ENCODE data around the gene CLCN7. TPM values are rescaled to one million over a fixed set of nuclear protein-coding genes. Genes with fewer than 3 reads are reported as not detected.

The CLCN7 gene
- total and polyA plus RNA-seq, 2 of the 13 experiments (the other 11 are each of a cell fraction or from before 2014, with no cell fraction given): 24.6 to 25.1 TPM

DNA sequence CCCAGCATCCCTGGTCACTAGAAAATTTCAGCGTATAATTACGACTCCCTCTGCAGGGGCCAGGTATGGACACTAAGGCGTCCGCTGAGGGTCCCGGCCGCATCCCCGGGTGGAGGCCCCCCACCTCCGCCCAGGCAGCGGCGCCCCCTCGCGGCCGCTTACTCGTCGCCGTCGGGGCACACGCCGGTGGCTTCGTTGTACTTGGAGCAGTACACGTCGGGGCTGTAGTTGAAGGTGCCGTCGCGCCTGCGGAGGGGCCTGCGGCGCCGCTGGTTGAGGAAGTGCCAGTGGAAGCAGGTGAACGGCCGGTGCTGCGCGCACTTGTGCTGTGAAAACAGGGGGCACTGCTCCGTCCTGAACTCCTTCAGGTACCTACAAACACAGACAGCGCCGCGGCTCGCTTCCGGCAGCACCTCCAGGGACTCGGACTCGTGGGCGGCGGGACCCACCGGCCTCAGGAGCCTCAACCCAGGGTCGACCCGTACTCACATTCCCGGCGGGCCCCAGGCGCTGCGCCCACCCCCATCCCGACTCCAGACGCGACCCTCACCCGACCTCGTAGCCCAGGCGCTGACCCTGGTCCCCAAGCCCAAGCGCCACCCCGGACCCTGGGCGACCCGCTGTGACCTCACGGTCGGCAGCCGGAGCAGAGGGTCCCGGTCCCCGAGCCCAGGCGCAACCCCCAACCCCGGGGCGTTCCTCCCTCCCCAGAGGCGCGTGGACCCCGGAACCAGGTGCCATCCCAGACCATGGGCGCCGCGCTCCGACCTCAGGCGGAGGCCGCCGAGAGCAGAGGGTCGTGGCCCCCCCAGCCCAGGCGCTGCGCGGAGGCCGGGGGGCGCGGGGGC, 60.9 kb downstream of the CLCN7 start (continued):
- TF ChIP-seq ZNF225 (CRISPR knock-in tag; IDR thresholded peaks at IDR 0.05) (no peak), ELF3 (CRISPR knock-in tag; IDR thresholded peaks at IDR 0.05) (0 out of 2 replicates have a peak, but pooled peaks have one; percentile 4), HMG20A (CRISPR knock-in tag; IDR thresholded peaks at IDR 0.05; ENCODE audit: borderline replicate concordance) (no peak), KDM5B (CRISPR knock-in tag; IDR thresholded peaks at IDR 0.05; ENCODE audit: borderline replicate concordance) (peak; percentile 63; the same call in 1 of the 2 replicates), TEAD3 (CRISPR knock-in tag; optimal IDR thresholded peaks at IDR 0.05; ENCODE audit: borderline replicate concordance) (no peak), ZNF235 (CRISPR knock-in tag; IDR thresholded peaks at IDR 0.05; ENCODE audit: borderline replicate concordance) (no peak), ARID2 (CRISPR knock-in tag; IDR thresholded peaks at IDR 0.05; ENCODE audit: borderline replicate concordance) (0 out of 2 replicates have a peak, but pooled peaks have one; percentile 35), TAF1 (CRISPR knock-in tag; IDR thresholded peaks at IDR 0.05) (peak; percentile 33), SIN3B (IDR thresholded peaks at IDR 0.05; ENCODE audit: low read length) (no peak), TOE1 (CRISPR knock-in tag; IDR thresholded peaks at IDR 0.05) (no peak), CHCHD3 (CRISPR knock-in tag; IDR thresholded peaks at IDR 0.05) (no peak), KDM5A (IDR thresholded peaks at IDR 0.05; ENCODE audit: borderline replicate concordance, low read length) (0 out of 2 replicates have a peak, but pooled peaks have one; percentile 19), ZNF777 (CRISPR knock-in tag; IDR thresholded peaks at IDR 0.05) (peak; percentile 100), YY1 (IDR thresholded peaks at IDR 0.05; ENCODE audit: insufficient read depth, insufficient replicate concordance, low read depth, low read length) (peak; percentile 32), CC2D1A (CRISPR knock-in tag; IDR thresholded peaks at IDR 0.05) (no peak), IRX3 (CRISPR knock-in tag; IDR thresholded peaks at IDR 0.05; ENCODE audit: borderline replicate concordance, low read depth) (0 out of 2 replicates have a peak, but pooled peaks have one; percentile 34), ZFX (CRISPR knock-in tag; IDR thresholded peaks at IDR 0.05; ENCODE audit: low read depth) (peak; percentile 26; the same call in 1 of the 2 replicates), SOX6 (IDR thresholded peaks at IDR 0.05) (no peak), SOX6 (CRISPR knock-in tag; IDR thresholded peaks at IDR 0.05) (peak; percentile 36)
- TF ChIP-seq, protein P1, sequence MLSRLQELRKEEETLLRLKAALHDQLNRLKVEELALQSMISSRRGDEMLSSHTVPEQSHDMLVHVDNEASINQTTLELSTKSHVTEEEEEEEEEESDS (CRISPR knock-in tag; IDR thresholded peaks at IDR 0.05; ENCODE audit: borderline replicate concordance): no peak
- TF ChIP-seq, protein P2, sequence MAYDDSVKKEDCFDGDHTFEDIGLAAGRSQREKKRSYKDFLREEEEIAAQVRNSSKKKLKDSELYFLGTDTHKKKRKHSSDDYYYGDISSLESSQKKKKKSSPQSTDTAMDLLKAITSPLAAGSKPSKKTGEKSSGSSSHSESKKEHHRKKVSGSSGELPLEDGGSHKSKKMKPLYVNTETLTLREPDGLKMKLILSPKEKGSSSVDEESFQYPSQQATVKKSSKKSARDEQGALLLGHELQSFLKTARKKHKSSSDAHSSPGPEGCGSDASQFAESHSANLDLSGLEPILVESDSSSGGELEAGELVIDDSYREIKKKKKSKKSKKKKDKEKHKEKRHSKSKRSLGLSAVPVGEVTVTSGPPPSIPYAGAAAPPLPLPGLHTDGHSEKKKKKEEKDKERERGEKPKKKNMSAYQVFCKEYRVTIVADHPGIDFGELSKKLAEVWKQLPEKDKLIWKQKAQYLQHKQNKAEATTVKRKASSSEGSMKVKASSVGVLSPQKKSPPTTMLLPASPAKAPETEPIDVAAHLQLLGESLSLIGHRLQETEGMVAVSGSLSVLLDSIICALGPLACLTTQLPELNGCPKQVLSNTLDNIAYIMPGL (CRISPR knock-in tag; IDR thresholded peaks at IDR 0.05; ENCODE audit: borderline replicate concordance in 1 of 2, low read depth in 1 of 2): peak; percentile 91 to 95
- TF ChIP-seq, protein P3, sequence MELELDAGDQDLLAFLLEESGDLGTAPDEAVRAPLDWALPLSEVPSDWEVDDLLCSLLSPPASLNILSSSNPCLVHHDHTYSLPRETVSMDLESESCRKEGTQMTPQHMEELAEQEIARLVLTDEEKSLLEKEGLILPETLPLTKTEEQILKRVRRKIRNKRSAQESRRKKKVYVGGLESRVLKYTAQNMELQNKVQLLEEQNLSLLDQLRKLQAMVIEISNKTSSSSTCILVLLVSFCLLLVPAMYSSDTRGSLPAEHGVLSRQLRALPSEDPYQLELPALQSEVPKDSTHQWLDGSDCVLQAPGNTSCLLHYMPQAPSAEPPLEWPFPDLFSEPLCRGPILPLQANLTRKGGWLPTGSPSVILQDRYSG (CRISPR knock-in tag; IDR thresholded peaks at IDR 0.05): no peak
